ENCODE measurements around the gene IRX3.

DNA sequence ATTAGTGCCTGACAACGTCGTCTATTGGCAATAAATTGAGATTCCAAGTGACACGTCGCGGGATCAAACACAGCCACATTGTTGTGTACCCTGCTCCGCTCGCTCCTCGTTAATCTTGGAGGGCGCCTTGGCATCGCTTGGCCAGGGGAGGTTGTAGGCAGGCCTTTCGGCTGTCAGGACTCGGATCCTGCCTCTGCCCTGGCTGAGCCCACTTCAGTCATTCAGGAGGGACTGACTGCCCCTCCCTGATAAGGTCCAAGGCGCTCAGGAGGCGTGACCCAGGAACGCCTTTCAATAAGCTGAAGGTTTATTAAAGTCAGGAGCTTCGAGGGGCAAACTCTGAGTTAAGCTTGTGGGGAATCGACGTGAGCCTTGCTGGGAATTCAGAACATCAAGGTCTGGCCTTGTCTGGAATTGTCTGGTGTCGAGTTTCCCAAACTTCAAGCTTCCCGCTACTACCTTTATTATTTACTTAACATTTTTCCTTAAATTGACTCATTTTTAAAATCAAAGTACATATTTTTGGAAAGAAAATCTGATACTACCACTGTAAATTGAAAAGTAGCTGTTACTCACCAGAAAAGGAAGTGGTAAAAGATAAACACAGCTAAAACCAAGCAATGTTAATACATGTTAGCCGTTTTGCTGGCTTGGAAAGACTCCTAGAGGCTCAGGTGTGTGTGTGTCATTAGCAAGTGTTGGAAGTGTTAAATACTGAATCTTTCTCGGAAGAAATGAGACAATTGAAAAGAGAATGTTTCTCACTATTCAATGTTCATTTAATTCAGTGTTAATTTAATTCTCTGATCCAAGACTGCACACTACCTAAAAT lies 5.3 kb upstream of the IRX3 start:
- TF ChIP-seq, protein P1, sequence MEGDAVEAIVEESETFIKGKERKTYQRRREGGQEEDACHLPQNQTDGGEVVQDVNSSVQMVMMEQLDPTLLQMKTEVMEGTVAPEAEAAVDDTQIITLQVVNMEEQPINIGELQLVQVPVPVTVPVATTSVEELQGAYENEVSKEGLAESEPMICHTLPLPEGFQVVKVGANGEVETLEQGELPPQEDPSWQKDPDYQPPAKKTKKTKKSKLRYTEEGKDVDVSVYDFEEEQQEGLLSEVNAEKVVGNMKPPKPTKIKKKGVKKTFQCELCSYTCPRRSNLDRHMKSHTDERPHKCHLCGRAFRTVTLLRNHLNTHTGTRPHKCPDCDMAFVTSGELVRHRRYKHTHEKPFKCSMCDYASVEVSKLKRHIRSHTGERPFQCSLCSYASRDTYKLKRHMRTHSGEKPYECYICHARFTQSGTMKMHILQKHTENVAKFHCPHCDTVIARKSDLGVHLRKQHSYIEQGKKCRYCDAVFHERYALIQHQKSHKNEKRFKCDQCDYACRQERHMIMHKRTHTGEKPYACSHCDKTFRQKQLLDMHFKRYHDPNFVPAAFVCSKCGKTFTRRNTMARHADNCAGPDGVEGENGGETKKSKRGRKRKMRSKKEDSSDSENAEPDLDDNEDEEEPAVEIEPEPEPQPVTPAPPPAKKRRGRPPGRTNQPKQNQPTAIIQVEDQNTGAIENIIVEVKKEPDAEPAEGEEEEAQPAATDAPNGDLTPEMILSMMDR (IDR thresholded peaks at IDR 0.05) = no peak
- TF ChIP-seq POLR2AphosphoS5 (IDR thresholded peaks at IDR 0.05) = no peak
- TF ChIP-seq POLR2A (IDR thresholded peaks at IDR 0.05) = no peak

All from breast epithelium (tissue), 3 donors.